Caco-2 (cell line): ENCODE data around the gene OTOG. TPM values are rescaled to one million over a fixed set of nuclear protein-coding genes. Genes with fewer than 3 reads are reported as not detected.

Source experiments
- BruUV-seq: library from RNA; stranded (reverse); fragments of 400-500 nt; replicated peaks from 2 replicates; lab custom pipeline; 2021; lab: Mats Ljungman, UMichigan
- CTCF ChIA-PET: fragments of 300-600 bp; sonication (Branson Sonifier 250); formaldehyde crosslinking; loops from one replicate; lab custom pipeline; 2022; ENCODE audit warnings: antibody characterized with exemption; lab: Charles Lee
- POLR2A ChIA-PET: fragments of 300-600 bp; sonication (Branson Sonifier 250); formaldehyde crosslinking; loops from one replicate; lab custom pipeline; 2022; ENCODE audit warnings: antibody characterized with exemption; lab: Charles Lee
- DNase-seq, 2 experiments: peaks; one replicate each; pipeline versions ENCODE4 v3.0.0 to v3.0.0-alpha.2; 2020 to 2022
- H3K27me3 ChIP-seq: replicated peaks from 2 replicates; pipeline ENCODE4 v1.6.0; 2011; ENCODE audit warnings: low read length; ENCODE audit not compliant: control insufficient read depth, insufficient read depth
- H3K36me3 ChIP-seq: 2 replicates; pipeline ENCODE4 v1.5.1; 2011; ENCODE audit warnings: low read length; ENCODE audit not compliant: control insufficient read depth, insufficient read depth
- H3K4me1 ChIP-seq: fragments of 250-450 bp; sonication (Bioruptor Pico); 2 replicates; pipeline ENCODE4 v1.5.1; 2020; ENCODE audit warnings: mild to moderate bottlenecking
- H3K4me3 ChIP-seq: 2 replicates; pipeline ENCODE4 v1.5.1; 2011; ENCODE audit warnings: low read depth, mild to moderate bottlenecking, control low read depth, low read length
- H3K9me3 ChIP-seq: fragments of 250-450 bp; sonication (Bioruptor Pico); 2 replicates; pipeline ENCODE4 v1.5.1; 2020; ENCODE audit warnings: mild to moderate bottlenecking, moderate library complexity
- H3K27ac Mint-ChIP-seq: one replicate; pipeline ENCODE4 v1.8.0; 2022; ENCODE audit warnings: mixed read lengths; ENCODE audit not compliant: unreplicated experiment
- H3K27me3 Mint-ChIP-seq: one replicate; pipeline ENCODE4 v1.8.0; 2022; ENCODE audit warnings: mixed read lengths; ENCODE audit not compliant: insufficient read depth, unreplicated experiment
- H3K36me3 Mint-ChIP-seq: one replicate; pipeline ENCODE4 v1.8.0; 2022; ENCODE audit warnings: mild to moderate bottlenecking, mixed read lengths; ENCODE audit not compliant: insufficient read depth, unreplicated experiment
- H3K4me1 Mint-ChIP-seq: one replicate; pipeline ENCODE4 v1.8.0; 2022; ENCODE audit warnings: low read depth, mixed read lengths; ENCODE audit not compliant: unreplicated experiment
- H3K4me3 Mint-ChIP-seq: one replicate; pipeline ENCODE4 v1.8.0; 2022; ENCODE audit warnings: mild to moderate bottlenecking, moderate library complexity, mixed read lengths; ENCODE audit not compliant: unreplicated experiment
- H3K9me3 Mint-ChIP-seq: one replicate; pipeline ENCODE4 v1.8.0; 2022; ENCODE audit warnings: mixed read lengths; ENCODE audit not compliant: unreplicated experiment
- intact Hi-C: fragments of 100-400 bp; cut with micrococcal nuclease; formaldehyde crosslinking; loops from one replicate; pipeline ENCODE4 v1.10.0; 2022; ENCODE audit not compliant: unreplicated experiment
- total RNA-seq: library from RNA; stranded (reverse); gene quantifications from 2 replicates; pipeline ENCODE4 v1.2.3, GENCODE V29; 2022
- TF ChIP-seq, protein P1 (sequence below), 2 experiments: fragments of 200-600 bp in 1 of 2; IDR thresholded peaks; 1 replicate in 1 of 2; 2 replicates in 1 of 2; pipeline versions ENCODE4 v1.5.1 to v1.8.0; 2011 to 2022; ENCODE audit warnings: antibody characterized with exemption in 1 of 2, control low read depth in 1 of 2, inconsistent platforms in 1 of 2, low read depth in 1 of 2, low read length in 1 of 2, mild to moderate bottlenecking in 1 of 2, moderate library complexity in 1 of 2; ENCODE audit not compliant: insufficient read depth in 1 of 2, severe bottlenecking in 1 of 2, unreplicated experiment in 1 of 2

OTOG gene
- total RNA-seq, 1 experiment from 2014 or later: 0.95 TPM

DNA sequence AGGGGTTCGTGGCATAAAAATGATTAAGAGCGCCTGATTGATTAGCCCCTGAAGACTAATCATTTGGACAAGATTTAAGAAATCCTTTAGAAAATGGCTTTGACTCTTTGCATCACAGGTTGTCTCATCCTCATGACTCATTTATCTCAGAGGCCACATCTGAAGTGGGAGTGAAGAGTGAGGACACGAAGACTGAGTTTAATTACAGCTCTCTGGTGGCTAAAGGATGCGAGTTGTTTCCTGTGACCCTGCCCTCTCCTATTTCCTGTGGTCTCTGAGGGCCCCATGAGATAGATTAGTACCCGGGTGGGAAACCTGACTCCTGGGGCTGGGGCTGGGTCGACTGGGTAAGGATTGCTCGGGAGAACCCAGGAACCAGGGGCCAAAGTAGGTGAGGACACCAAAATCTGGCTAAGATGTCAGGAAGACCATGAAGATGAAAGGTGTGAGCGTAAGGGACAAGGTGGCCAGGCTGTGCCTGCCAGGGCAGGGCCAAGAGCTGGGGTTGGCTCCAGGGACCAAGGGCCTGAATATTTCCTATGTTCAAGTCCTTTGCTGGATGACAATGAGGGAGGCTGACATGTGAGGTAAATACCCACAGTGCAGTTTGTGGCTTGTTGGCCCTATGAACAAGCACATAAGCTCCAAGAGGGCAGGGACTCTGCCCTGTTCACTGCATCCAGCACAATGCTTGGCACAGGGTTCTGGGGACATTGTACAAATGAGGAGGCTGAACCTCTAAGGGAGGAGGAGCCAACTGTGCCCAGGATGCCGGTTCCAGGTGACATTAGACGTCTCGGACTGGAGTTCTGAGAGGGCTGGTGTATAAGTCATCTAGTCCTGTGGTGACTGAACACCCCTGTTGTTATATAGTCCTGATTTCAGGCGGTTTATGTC is 3.6 kb downstream of the OTOG start:
- POLR2A ChIA-PET: no interaction called here
- no peak overlapping the region for H3K4me3 ChIP-seq
- BruUV-seq: no TSS peak
- H3K9me3 ChIP-seq: no peaks in the 10 kb centered on the region
- Mint-ChIP-seq H3K9me3 (no peaks in the 10 kb centered on the region), H3K4me1 (peaks cover 20% of the 10 kb centered on the region), H3K36me3 (peaks cover 12% of the 10 kb centered on the region), H3K27ac (no peak overlapping the region), H3K4me3 (no peak overlapping the region), H3K27me3 (no peaks in the 10 kb centered on the region)
- DNase-seq: no peak
- no peaks in the 10 kb centered on the region for H3K36me3 ChIP-seq
- peaks cover 15% of the 10 kb centered on the region for H3K4me1 ChIP-seq
- CTCF ChIA-PET: no interaction called here
- TF ChIP-seq, protein P1, sequence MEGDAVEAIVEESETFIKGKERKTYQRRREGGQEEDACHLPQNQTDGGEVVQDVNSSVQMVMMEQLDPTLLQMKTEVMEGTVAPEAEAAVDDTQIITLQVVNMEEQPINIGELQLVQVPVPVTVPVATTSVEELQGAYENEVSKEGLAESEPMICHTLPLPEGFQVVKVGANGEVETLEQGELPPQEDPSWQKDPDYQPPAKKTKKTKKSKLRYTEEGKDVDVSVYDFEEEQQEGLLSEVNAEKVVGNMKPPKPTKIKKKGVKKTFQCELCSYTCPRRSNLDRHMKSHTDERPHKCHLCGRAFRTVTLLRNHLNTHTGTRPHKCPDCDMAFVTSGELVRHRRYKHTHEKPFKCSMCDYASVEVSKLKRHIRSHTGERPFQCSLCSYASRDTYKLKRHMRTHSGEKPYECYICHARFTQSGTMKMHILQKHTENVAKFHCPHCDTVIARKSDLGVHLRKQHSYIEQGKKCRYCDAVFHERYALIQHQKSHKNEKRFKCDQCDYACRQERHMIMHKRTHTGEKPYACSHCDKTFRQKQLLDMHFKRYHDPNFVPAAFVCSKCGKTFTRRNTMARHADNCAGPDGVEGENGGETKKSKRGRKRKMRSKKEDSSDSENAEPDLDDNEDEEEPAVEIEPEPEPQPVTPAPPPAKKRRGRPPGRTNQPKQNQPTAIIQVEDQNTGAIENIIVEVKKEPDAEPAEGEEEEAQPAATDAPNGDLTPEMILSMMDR (IDR thresholded peaks at IDR 0.05; ENCODE audit: insufficient read depth in 1 of 2, low read depth in 1 of 2, low read length in 1 of 2, severe bottlenecking in 1 of 2, unreplicated experiment in 1 of 2): no peak
- no peaks in the 10 kb centered on the region for H3K27me3 ChIP-seq
- intact Hi-C loops: no loop called here

DNA sequence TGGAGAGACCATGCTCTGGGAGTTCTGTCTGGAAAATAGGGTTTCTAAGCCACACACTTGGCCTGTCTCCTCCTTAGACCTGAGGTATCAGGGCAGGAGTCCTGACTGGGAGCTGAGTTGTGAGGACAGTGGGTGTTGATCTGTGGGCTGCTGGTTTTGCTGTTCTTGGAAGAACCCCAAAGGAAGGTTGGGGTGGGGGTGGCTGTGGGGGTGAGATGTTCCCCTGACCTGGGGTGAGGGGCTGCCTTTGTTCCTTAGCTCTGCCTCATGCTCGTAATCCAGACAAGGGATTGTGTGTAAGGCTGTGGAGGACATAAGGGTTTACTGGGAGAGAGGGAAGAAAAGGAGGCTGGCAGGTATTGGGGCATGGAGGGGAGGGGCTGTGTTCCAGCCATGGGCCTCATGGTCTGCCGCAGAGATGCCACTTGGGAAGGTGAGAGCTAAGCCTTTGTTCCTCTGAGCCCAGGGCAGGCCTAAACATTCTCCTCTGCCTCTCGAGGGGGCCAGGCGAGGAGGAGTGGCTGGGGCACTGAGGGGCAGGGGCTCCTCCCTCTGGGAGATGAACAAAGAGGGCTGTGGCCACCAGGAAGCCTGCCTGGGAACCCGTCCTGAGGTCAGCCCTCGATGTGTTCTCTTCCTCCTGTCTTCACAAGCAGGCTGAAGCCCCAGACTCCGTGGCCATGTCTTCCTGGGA is 4.4 kb downstream of the OTOG start:
- H3K27ac Mint-ChIP-seq: no peak overlapping the region
- DNase-seq: peak in 1 of 2 experiments; percentile 26
- H3K27me3 Mint-ChIP-seq: no peaks in the 10 kb centered on the region

DNA sequence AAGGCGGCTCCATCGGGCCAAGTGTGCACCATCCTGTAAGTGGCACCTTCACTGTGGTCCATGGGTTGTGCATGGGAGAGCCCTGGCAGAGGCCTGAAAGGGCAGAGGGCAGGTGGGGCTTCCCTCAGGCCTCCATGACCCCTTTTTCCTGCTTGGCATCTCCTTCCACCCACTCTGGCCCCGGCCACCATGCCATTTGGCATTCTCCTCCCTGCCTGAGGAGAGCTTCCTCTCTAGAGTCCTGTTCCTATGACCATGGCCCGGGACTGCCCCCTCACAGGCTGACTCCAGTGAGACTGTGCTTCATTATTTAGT is 4.9 kb downstream of the OTOG start:
- H3K4me3 ChIP-seq: no peak overlapping the region
- BruUV-seq: no TSS peak
- peaks cover 11% of the 10 kb centered on the region for H3K4me1 ChIP-seq
- Mint-ChIP-seq H3K4me1 (peaks cover 9% of the 10 kb centered on the region), H3K27ac (no peak overlapping the region), H3K27me3 (no peaks in the 10 kb centered on the region), H3K4me3 (no peak overlapping the region), H3K36me3 (peaks cover 10% of the 10 kb centered on the region), H3K9me3 (no peaks in the 10 kb centered on the region)
- no peaks in the 10 kb centered on the region for H3K36me3 ChIP-seq
- POLR2A ChIA-PET: no interaction called here
- CTCF ChIA-PET: no interaction called here
- no peaks in the 10 kb centered on the region for H3K27me3 ChIP-seq
- DNase-seq: no peak
- no peaks in the 10 kb centered on the region for H3K9me3 ChIP-seq
- TF ChIP-seq, protein P1 (IDR thresholded peaks at IDR 0.05; ENCODE audit: insufficient read depth in 1 of 2, low read depth in 1 of 2, low read length in 1 of 2, severe bottlenecking in 1 of 2, unreplicated experiment in 1 of 2): no peak
- intact Hi-C loops: no loop called here

More for the DNA sequence above, 4.4 kb downstream of the OTOG start:
- Histone ChIP-seq H3K4me1 (peaks cover 15% of the 10 kb centered on the region), H3K27me3 (no peaks in the 10 kb centered on the region), H3K36me3 (no peaks in the 10 kb centered on the region), H3K9me3 (no peaks in the 10 kb centered on the region), H3K4me3 (no peak overlapping the region)
- peaks cover 12% of the 10 kb centered on the region for H3K36me3 Mint-ChIP-seq
- no peak overlapping the region for H3K4me3 Mint-ChIP-seq
- TF ChIP-seq, protein P1 (IDR thresholded peaks at IDR 0.05; ENCODE audit: insufficient read depth in 1 of 2, low read depth in 1 of 2, low read length in 1 of 2, severe bottlenecking in 1 of 2, unreplicated experiment in 1 of 2): no peak
- BruUV-seq: no TSS peak
- H3K9me3 Mint-ChIP-seq: no peaks in the 10 kb centered on the region
- CTCF ChIA-PET: no interaction called here
- intact Hi-C loops: no loop called here
- POLR2A ChIA-PET: no interaction called here
- H3K4me1 Mint-ChIP-seq: peaks cover 13% of the 10 kb centered on the region
